Thoracic aorta (tissue), 2 donors: ENCODE data around the gene DLG1. TPM values are rescaled to one million over a fixed set of nuclear protein-coding genes. Genes with fewer than 3 reads are reported as not detected.

Source experiments
- ATAC-seq: fragments of 150-250 bp; one replicate; pipeline ENCODE4 v1.8.0; 2017; ENCODE audit warnings: low read depth; ENCODE audit not compliant: insufficient number of reproducible peaks, low FRiP score
- DNase-seq: peaks from one replicate; pipeline ENCODE4 v3.0.0-alpha.2; 2020; ENCODE audit warnings: low spot score
- H3K27ac ChIP-seq, 2 donors: fragments of 200-600 bp; sonication (generic); 1 replicate in 1 of 2; 2 replicates in 1 of 2; pipeline ENCODE4 v1.5.1; 2016; ENCODE audit warnings: mild to moderate bottlenecking in 2 of 2, moderate library complexity in 2 of 2
- H3K27me3 ChIP-seq: fragments of 200-600 bp; sonication (generic); replicated peaks from 2 replicates; pipeline ENCODE4 v1.6.0; 2016; ENCODE audit warnings: mild to moderate bottlenecking; ENCODE audit not compliant: insufficient read depth
- H3K36me3 ChIP-seq: fragments of 200-600 bp; sonication (generic); one replicate; pipeline ENCODE4 v1.5.1; 2016
- H3K4me1 ChIP-seq, 2 donors: fragments of 200-600 bp; sonication (generic); 1 replicate in 1 of 2; 2 replicates in 1 of 2; pipeline versions ENCODE4 v1.5.1 to v1.6.0; 2016; ENCODE audit warnings: low read depth in 2 of 2, mild to moderate bottlenecking in 1 of 2; ENCODE audit not compliant: control insufficient read depth in 1 of 2
- H3K4me3 ChIP-seq: fragments of 200-600 bp; sonication (generic); 2 replicates; pipeline ENCODE4 v1.5.1; 2016; ENCODE audit warnings: mild to moderate bottlenecking
- H3K9me3 ChIP-seq: fragments of 200-600 bp; sonication (generic); 2 replicates; pipeline ENCODE4 v1.5.1; 2016
- CTCF ChIP-seq: fragments of 200-600 bp; sonication (generic); IDR thresholded peaks from one replicate; pipeline ENCODE4 v1.5.1; 2019; ENCODE audit warnings: antibody characterized with exemption
- total RNA-seq, 2 donors: library from RNA; depleted of rRNA; stranded (reverse); fragments of >200 nt; gene quantifications; one replicate each; pipeline versions ENCODE4 v1.1.0 to v1.2.3, GENCODE V29; 2016

Gene DLG1
- total RNA-seq, 2 donors from 2014 or later = 46.4 to 67.8 TPM

GRCh38 chr3:197292648-197293047, 5.8 kb downstream of the DLG1 start:
- Histone ChIP-seq H3K27ac (no peak overlapping the region), H3K4me3 (no peak overlapping the region), H3K9me3 (no peaks in the 10 kb centered on the region), H3K27me3 (no peaks in the 10 kb centered on the region), H3K36me3 (no peaks in the 10 kb centered on the region), H3K4me1 (peaks cover 5 to 6% of the 10 kb centered on the region in 2 donors)
- no peak for DNase-seq
- ATAC-seq = no peak
- no peak for TF ChIP-seq CTCF

- DNase-seq (no peak), ATAC-seq (no peak)
- Histone ChIP-seq H3K9me3 (no peaks in the 10 kb centered on the region), H3K4me3 (no peak overlapping the region), H3K4me1 (peaks cover 5 to 6% of the 10 kb centered on the region in 2 donors), H3K36me3 (no peaks in the 10 kb centered on the region), H3K27me3 (no peaks in the 10 kb centered on the region), H3K27ac (no peak overlapping the region)
- no peak for TF ChIP-seq CTCF
Measured at GRCh38 chr3:197292083-197292646, 6.2 kb downstream of the DLG1 start.

GRCh38 chr3:197289726-197290125, 8.7 kb downstream of the DLG1 start:
- no peaks in the 10 kb centered on the region for H3K27me3 ChIP-seq
- no peak overlapping the region for H3K4me3 ChIP-seq
- H3K36me3 ChIP-seq = no peaks in the 10 kb centered on the region
- ATAC-seq = no peak
- H3K9me3 ChIP-seq = no peaks in the 10 kb centered on the region
- DNase-seq = no peak
- no peak overlapping the region for H3K27ac ChIP-seq
- no peaks in the 10 kb centered on the region for H3K4me1 ChIP-seq
- TF ChIP-seq CTCF = no peak

GRCh38 chr3:197286678-197287077, 11.7 kb downstream of the DLG1 start:
- TF ChIP-seq CTCF = no peak
- DNase-seq (no peak), ATAC-seq (no peak)
- no peaks in the 10 kb centered on the region for H3K4me1 ChIP-seq
- no peak overlapping the region for H3K27ac ChIP-seq
- H3K27me3 ChIP-seq = no peaks in the 10 kb centered on the region
- H3K36me3 ChIP-seq = peaks cover 5% of the 10 kb centered on the region
- H3K4me3 ChIP-seq = no peak overlapping the region
- H3K9me3 ChIP-seq = no peaks in the 10 kb centered on the region

GRCh38 chr3:197285557-197285956, 12.9 kb downstream of the DLG1 start:
- no peak for TF ChIP-seq CTCF
- Histone ChIP-seq H3K27ac (no peak overlapping the region), H3K9me3 (no peaks in the 10 kb centered on the region), H3K27me3 (no peaks in the 10 kb centered on the region), H3K4me1 (no peaks in the 10 kb centered on the region), H3K36me3 (peaks cover 8% of the 10 kb centered on the region), H3K4me3 (no peak overlapping the region)
- no peak for ATAC-seq
- DNase-seq = no peak
